AG09319 (cell line): ENCODE measurements around the gene AHCYL2.

ENCODE experiments used
- DNase-seq: peaks from one replicate; pipeline ENCODE4 v3.0.0-alpha.2; 2010; ENCODE audit warnings: low read depth; ENCODE audit errors: extremely low read depth
- CTCF ChIP-seq: IDR thresholded peaks from 2 replicates; pipeline ENCODE4 v1.5.1; 2011; ENCODE audit warnings: low read depth, mild to moderate bottlenecking, inconsistent platforms, low read length, moderate library complexity

The AHCYL2 gene

DNA sequence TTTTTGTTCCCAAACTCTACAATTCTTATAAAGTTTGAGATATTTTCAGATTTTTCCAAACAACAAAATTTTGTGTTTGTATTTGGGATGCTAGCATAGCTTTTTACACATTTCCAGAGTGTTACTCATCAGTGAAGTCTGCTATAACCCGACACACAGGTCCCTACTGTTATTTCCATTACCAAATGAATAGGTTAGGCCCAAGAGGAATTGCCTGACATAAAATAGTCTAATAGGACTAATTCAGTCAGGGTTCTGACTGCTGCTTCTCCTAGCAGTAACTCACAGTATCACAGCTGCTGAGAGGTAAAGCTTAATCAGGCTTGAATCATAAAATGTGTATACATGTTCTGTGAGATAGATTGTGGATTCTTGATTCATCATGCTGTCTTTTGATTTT is 160.3 kb downstream of the AHCYL2 start:
- no peak for DNase-seq
- TF ChIP-seq CTCF, result no peak

DNA sequence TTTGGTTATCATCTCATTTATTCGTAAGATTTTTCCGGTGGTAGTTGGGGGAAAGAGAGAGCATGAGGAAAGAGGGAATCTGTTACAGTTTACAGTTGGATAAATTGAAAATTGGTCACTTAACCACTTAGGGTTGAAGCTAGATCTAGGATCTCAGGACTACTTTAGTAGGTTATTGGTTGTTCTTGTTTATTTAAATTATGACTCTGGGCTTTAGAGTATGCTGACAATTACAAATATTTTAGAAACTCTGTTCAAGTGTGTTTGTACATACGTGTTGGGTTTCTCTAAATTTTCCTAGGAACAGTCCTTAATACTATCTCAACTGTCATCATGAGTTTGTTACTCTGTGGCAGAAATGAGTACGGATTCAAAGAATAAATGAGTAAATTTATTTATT is 160.8 kb downstream of the AHCYL2 start:
- DNase-seq, result no peak
- no peak for TF ChIP-seq CTCF

GRCh38 chr7:129386506-129386905 is 161.7 kb downstream of the AHCYL2 start:
- TF ChIP-seq CTCF, result no peak
- DNase-seq, result no peak

DNA sequence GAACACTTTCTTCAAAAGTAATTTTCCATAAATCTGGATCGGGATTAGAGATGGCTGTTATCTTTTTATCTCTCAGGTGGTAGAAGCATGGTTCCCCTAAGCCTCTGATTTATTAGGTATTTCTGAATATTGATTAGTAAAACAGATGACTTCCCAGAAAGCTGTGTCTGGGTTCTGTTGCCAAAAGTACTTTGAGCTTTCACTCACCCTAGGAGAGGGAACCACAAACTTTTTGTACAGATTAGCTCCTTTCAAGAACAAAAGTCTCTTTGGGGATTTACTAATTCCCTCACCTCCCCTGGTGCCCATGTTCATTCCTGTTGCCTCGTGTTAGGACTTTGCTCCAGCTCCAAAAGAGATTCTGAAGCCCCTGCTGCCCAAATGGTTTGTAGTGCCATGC is 162.7 kb downstream of the AHCYL2 start:
- DNase-seq, result no peak
- no peak for TF ChIP-seq CTCF

- no peak for TF ChIP-seq CTCF
- DNase-seq, result no peak
Observed at GRCh38 chr7:129388333-129389098, 163.7 kb downstream of the AHCYL2 start.

GRCh38 chr7:129389829-129390228 is 165.0 kb downstream of the AHCYL2 start:
- no peak for TF ChIP-seq CTCF
- no peak for DNase-seq

DNA sequence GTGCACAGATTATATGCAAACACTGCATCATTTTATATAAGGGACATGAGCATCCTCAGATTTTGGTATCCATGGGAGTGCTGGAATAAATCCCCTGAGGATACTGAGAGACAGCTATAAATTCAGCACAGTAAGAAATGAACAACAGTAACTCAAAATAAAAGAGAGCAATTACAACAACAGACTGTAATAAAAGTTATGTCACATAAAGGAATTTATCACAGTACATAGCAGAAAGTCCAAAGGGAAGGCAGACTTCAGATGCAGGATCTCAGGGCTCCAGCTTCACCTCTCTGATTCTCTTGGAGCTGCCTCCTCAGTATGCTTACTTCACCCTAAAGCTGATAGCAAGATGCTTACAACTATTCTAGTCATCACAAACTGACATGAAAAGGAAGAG is 165.5 kb downstream of the AHCYL2 start:
- no peak for TF ChIP-seq CTCF
- no peak for DNase-seq
